Measurements from ENCODE around the gene SFI1. TPM values are rescaled to one million over a fixed set of nuclear protein-coding genes. Genes with fewer than 3 reads are reported as not detected.
A peak's percentile ranks its signal among the peaks of the same experiment; 100 is the strongest.

The SFI1 gene
- total RNA-seq, 2 experiments from 2014 or later: 227 to 240 TPM

DNA sequence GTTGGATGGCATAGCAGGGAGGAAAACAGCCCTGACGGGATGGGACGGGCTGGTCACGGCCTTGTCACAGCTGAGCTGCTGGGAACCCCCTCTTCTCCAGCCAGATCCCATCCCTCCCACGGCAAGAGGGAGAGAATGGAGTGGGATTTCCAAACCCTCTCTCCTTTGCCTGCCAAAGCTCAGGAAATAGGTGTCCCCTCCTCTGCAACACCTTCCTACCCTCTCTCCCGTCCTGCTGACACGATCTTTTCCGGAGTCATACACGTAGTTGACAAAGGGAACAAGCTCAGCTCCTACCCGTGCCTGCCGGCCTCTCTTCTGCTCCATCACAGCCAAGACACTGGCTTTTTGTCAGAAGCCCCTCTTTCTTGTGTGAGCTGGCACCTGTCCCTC, 117.6 kb downstream of the SFI1 start:
- ChIA-PET CTCF (no interaction called here), POLR2A (no interaction called here)
- Mint-ChIP-seq H3K4me3 (no peak overlapping the region), H3K27ac (peak overlapping the region; percentile 43), H3K4me1 (ENCODE audit: low read depth) (peaks cover 25% of the 10 kb centered on the region), H3K36me3 (peaks cover 44% of the 10 kb centered on the region), H3K9me3 (no peaks in the 10 kb centered on the region), H3K27me3 (no peaks in the 10 kb centered on the region)
- intact Hi-C loops (cut with micrococcal nuclease): no loop called here
- DNase-seq: no peak

DNA sequence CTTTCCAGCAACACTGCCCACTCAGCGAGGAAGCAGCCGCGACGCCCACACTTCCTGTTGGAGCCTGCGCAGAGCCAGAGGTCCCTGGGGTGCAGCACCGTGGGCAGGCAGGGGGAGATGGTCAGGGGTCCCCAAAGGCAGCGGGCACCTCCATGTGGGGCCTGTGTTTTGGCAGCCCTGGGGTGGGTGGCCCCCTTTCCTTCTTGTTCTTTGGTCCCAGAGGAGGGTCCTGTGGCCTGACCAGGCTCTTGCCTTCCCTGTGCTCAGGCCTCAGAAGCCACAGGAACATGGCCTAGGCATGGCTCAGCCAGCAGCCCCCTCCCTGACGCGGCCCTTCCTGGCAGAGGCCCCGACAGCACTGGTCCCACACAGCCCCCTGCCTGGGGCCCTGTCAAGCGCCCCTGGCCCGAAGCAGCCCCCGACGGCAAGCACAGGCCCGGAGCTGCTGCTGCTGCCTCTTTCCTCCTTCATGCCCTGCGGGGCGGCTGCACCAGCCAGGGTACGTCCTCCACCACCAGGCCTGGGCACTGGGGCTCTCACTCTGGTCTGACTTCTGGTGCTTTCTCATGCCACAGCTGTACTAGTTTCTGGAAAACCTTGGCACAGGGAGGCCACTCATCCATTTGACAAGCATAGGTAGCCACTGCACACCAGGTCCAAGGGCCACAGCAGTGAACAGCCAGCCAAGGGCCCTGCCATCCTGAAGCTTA, 118.6 kb downstream of the SFI1 start:
- H3K4me3 Mint-ChIP-seq: no peak overlapping the region
- peaks cover 48% of the 10 kb centered on the region for H3K36me3 Mint-ChIP-seq

DNA sequence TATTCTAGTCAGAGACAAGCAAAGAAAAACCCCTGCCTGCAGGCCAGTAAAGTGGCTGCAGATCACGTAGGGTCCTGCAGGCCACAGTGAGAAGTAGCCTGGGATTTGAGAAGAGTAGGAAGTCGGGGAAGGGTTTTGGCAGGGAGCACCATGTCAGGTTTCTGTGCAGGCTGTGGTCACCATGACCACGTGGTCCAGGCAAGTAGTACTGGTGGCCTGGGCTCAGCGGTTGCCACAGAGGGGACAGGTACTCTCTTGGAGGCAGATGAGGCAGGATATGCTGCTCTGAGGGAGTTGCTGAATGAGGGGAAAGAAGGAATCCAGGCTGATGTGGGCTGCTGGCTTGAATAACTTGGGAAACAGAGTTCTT, 119.1 kb downstream of the SFI1 start:
- intact Hi-C loops (cut with micrococcal nuclease): no loop called here
- Mint-ChIP-seq H3K27ac (peak overlapping the region; percentile 69), H3K4me1 (ENCODE audit: low read depth) (peaks cover 25% of the 10 kb centered on the region), H3K36me3 (peaks cover 46% of the 10 kb centered on the region), H3K4me3 (no peak overlapping the region), H3K27me3 (no peaks in the 10 kb centered on the region), H3K9me3 (no peaks in the 10 kb centered on the region)
- ChIA-PET POLR2A (interaction anchor here (0.6 to 1.5 kb wide), 2 partner anchors 15 to 143 kb away, joined by 5 to 11 read pairs; no protein-coding TSS in a partner anchor), CTCF (no interaction called here)
- no peak for DNase-seq

More for the DNA sequence above, 118.6 kb downstream of the SFI1 start:
- intact Hi-C loops (cut with micrococcal nuclease): no loop called here
- ChIA-PET POLR2A (interaction anchor here (0.6 kb wide), 1 partner anchor 142 kb away, joined by 5 read pairs; no protein-coding TSS in a partner anchor), CTCF (no interaction called here)
- H3K27me3 Mint-ChIP-seq: no peaks in the 10 kb centered on the region
- peaks cover 25% of the 10 kb centered on the region for H3K4me1 Mint-ChIP-seq (ENCODE audit: low read depth)
- H3K27ac Mint-ChIP-seq: peak overlapping the region; percentile 69
- DNase-seq: no peak
- no peaks in the 10 kb centered on the region for H3K9me3 Mint-ChIP-seq

DNA sequence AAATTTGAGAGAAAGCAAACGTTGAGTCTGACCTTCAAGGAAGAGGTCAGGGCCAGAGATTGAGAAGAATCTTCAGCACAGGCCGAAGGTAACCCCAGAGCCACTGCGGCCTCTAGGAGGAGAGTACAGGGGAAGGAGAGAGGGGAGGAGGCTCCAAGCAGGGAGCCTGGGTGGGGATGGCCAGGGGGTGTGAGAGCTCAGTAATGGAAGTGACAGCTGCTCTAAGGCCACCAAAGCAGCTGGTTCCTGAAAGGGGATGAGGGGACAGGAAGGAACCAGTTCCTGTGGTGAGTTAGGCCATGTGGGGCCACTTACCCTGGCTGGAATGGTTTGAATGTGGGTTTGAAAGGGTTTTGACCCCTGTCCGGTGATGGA, 119.6 kb downstream of the SFI1 start:
- Mint-ChIP-seq H3K4me3 (no peak overlapping the region), H3K4me1 (ENCODE audit: low read depth) (peaks cover 25% of the 10 kb centered on the region), H3K27ac (peak overlapping the region; percentile 69), H3K36me3 (peaks cover 42% of the 10 kb centered on the region), H3K27me3 (no peaks in the 10 kb centered on the region), H3K9me3 (no peaks in the 10 kb centered on the region)
- POLR2A ChIA-PET: interaction anchor here (0.6 to 1.5 kb wide), 3 partner anchors 15 to 143 kb away, joined by 3 to 11 read pairs (median 5); no protein-coding TSS in a partner anchor
- CTCF ChIA-PET: interaction anchor here (0.8 to 1.1 kb wide), 2 partner anchors 14 to 18 kb away, joined by 4 read pairs; no protein-coding TSS in a partner anchor
- DNase-seq: no peak
- intact Hi-C loops (cut with micrococcal nuclease): no loop called here

DNA sequence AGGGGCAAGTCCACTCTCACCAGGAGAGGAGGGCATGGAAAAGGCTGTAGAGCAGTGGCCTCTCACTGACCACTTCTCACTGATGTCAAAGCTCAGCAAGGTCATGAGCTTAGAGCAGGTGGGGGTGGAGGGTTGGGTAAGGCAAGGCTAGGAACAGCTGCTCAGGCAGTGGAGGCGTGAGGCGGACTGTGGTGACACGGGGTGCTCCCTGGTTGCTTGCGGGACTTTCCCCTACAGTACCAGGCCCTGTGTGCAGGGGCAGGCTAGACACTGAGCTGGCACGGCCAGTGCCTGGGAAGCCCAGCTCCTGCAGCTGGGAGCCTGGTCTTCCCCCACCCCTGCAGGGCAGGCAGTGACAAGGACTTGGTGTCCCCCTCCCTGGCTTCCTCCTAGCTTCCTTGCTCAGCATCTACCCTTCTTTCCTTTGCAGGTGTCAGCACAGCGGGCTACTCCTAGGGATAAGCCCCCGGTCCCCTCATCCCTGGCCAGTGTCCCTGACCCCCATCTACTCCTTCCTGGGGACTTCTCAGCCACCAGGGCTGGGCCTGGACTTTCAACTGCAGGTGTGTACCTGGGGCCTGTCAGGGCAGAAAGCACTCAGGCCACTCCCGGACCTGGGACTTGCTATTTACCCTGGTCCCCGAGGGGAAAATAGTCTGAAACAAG, 120.1 kb downstream of the SFI1 start:
- peak overlapping the region; percentile 69 for H3K27ac Mint-ChIP-seq
- intact Hi-C loops (cut with micrococcal nuclease): no loop called here
- ChIA-PET POLR2A (interaction anchor here (0.6 to 1.5 kb wide), 3 partner anchors 14 to 212 kb away, joined by 3 to 11 read pairs (median 4); no protein-coding TSS in a partner anchor), CTCF (interaction anchor here (0.8 to 1.1 kb wide), 2 partner anchors 14 to 18 kb away, joined by 4 read pairs; no protein-coding TSS in a partner anchor)
- DNase-seq: peak; percentile 77
- no peak overlapping the region for H3K4me3 Mint-ChIP-seq
- H3K27me3 Mint-ChIP-seq: no peaks in the 10 kb centered on the region
- no peaks in the 10 kb centered on the region for H3K9me3 Mint-ChIP-seq
- H3K36me3 Mint-ChIP-seq: peaks cover 40% of the 10 kb centered on the region
- peaks cover 25% of the 10 kb centered on the region for H3K4me1 Mint-ChIP-seq (ENCODE audit: low read depth)

DNA sequence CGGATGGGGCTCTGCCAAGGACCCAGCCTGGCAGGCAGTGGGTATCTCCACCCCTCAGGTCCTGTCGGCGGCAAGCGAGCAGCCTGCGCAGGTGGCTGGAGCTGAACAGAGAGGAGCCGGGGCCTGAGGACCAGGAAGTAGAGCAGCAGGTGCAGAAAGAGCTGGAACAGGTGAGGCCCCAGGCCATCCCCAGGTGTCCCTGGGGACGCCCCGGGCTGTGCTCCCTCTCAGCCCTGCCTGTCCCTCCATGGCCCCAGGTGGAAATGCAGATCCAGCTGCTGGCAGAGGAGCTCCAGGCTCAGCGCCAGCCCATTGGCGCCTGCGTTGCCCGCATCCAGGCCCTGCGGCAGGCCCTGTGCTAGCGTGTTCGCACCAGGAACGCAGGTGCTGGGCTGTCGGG, 121.7 kb downstream of the SFI1 start:
- no peak for DNase-seq
- H3K9me3 Mint-ChIP-seq: no peaks in the 10 kb centered on the region
- ChIA-PET POLR2A (interaction anchor here (1.3 kb wide), 1 partner anchor 12 kb away, joined by 4 read pairs; no protein-coding TSS in a partner anchor), CTCF (interaction anchor here (1.0 kb wide), 1 partner anchor 33 kb away, joined by 3 read pairs; no protein-coding TSS in a partner anchor)
- peak overlapping the region; percentile 51 for H3K27ac Mint-ChIP-seq
- intact Hi-C loops (cut with micrococcal nuclease): no loop called here
- H3K4me3 Mint-ChIP-seq: no peak overlapping the region
- peaks cover 25% of the 10 kb centered on the region for H3K4me1 Mint-ChIP-seq (ENCODE audit: low read depth)
- no peaks in the 10 kb centered on the region for H3K27me3 Mint-ChIP-seq
- H3K36me3 Mint-ChIP-seq: peaks cover 32% of the 10 kb centered on the region

DNA sequence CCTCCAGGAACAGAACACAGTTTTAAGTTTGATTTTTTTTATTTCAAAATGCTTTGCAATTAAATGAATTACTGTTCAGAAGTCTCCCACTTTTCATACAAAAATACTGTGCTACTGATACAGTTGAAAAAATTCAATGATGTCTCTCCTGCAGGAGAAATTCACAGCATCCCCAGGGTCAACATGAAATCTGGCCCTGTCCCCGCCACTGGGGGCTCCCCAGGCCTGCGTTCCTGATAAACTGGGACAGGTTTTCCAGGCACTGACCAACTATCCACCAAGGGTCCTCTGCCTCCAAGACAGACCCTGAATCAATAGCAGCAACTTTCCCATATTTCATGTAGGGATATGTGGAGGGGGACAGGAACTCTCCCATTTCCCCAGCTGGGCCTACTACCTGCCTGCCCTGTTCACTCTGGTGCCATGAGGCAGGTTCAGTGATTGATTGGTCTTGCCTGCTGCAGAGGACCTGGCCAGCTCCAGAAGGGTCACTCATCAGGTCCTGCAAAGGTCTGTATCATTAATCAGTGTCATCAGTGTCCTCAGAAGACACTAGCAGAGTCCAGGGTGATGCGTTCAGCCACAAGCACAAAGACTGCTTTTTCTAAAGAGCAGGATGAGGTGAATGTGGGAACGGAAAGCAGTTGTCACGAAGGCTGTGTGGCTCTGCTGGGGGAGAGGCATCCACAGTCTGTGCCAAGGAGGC, 122.3 kb downstream of the SFI1 start:
- peaks cover 31% of the 10 kb centered on the region for H3K36me3 Mint-ChIP-seq
- intact Hi-C loops (cut with micrococcal nuclease): no loop called here
- peak overlapping the region; percentile 51 for H3K27ac Mint-ChIP-seq
- POLR2A ChIA-PET: interaction anchor here (1.3 to 2.0 kb wide), 2 partner anchors 12 kb away, joined by 4 to 6 read pairs; no protein-coding TSS in a partner anchor
- no peaks in the 10 kb centered on the region for H3K27me3 Mint-ChIP-seq
- no peak overlapping the region for H3K4me3 Mint-ChIP-seq
- CTCF ChIA-PET: interaction anchor here (1.0 kb wide), 1 partner anchor 34 kb away, joined by 3 read pairs; no protein-coding TSS in a partner anchor
- H3K4me1 Mint-ChIP-seq (ENCODE audit: low read depth): peaks cover 25% of the 10 kb centered on the region
- DNase-seq: no peak
- H3K9me3 Mint-ChIP-seq: no peaks in the 10 kb centered on the region

DNA sequence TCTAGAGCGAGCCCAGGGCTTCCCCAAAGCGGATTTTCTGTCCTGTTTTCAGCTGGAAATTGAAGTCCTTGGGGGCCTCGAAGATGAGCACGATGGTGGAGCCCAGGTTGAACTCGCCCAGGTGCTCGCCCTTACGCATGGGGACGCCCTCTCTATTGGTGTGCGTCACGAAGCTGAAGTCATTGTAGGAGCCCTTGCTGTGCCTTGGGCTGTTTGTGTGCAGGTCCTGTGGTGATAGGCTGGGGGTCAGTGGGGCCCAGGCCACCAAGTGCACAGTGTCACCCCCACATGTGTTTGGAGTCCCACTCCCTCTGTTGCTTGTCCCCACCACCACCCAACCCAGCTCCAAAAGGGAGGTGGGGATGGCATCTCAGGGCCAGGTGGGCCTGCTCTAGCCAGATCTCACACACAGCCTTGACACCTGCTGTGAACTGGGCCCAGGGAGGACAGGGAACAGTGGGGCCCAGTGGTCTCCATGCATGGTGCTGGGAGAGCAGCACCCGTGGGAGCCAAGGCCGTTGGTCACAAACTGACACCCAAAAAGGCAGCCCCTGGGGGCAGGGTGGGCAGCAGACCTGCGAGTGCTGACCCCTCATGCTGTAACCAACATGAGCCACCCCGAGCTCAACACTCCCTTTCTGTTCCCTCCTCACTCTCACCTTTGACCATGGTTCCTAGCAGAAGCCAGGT, 123.4 kb downstream of the SFI1 start:
- Mint-ChIP-seq H3K27ac (peak overlapping the region; percentile 60), H3K27me3 (no peaks in the 10 kb centered on the region), H3K36me3 (peaks cover 31% of the 10 kb centered on the region), H3K4me3 (peak overlapping the region; percentile 12), H3K9me3 (no peaks in the 10 kb centered on the region), H3K4me1 (ENCODE audit: low read depth) (peaks cover 17% of the 10 kb centered on the region)
- intact Hi-C loops (cut with micrococcal nuclease): no loop called here
- CTCF ChIA-PET: no interaction called here
- POLR2A ChIA-PET: interaction anchor here (0.6 to 2.0 kb wide), 2 partner anchors 11 to 41 kb away, joined by 3 to 6 read pairs; no protein-coding TSS in a partner anchor
- DNase-seq: no peak

DNA sequence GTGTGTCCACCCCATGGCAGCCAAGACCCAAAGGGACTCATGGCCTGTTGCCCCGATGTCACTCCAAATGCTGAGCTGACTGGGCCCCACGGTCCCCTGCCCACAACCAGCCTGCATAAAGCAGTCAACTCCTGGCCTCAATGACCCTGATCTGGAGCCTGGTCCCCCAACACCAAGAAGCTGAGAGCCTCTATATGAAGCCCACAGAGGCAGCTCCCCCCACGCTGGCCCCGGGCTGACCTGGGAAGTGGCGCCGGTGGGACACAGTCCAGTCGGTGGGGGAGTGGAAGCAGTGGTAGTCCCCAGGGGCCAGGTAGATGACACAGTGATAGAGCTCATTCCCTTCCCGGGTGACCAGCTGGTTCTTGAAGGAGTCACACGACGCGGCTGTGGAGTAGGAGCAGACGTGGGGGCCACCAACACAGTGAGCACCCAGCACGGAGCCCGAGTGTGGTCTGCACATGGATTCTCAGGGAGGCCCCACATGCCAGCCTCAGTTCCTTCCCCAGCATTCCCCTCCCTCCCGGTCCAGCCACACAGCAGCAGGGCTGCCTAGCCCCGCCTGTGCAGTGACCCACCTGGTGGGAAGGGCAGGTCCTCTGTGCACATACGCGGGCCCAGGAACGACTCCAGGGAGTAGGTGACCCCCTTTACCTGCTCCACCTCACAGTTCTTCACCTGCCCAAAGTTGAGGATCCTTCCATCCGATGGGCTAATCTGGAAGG, 124.6 kb downstream of the SFI1 start:
- Mint-ChIP-seq H3K4me1 (ENCODE audit: low read depth) (peaks cover 11% of the 10 kb centered on the region), H3K4me3 (peak overlapping the region; percentile 12), H3K27ac (peak overlapping the region; percentile 62), H3K36me3 (peaks cover 26% of the 10 kb centered on the region), H3K27me3 (no peaks in the 10 kb centered on the region), H3K9me3 (no peaks in the 10 kb centered on the region)
- intact Hi-C loops (cut with micrococcal nuclease): no loop called here
- DNase-seq: no peak
- CTCF ChIA-PET: no interaction called here
- POLR2A ChIA-PET: interaction anchor here (2.0 kb wide), 1 partner anchor 10 kb away, joined by 6 read pairs; no protein-coding TSS in a partner anchor

DNA sequence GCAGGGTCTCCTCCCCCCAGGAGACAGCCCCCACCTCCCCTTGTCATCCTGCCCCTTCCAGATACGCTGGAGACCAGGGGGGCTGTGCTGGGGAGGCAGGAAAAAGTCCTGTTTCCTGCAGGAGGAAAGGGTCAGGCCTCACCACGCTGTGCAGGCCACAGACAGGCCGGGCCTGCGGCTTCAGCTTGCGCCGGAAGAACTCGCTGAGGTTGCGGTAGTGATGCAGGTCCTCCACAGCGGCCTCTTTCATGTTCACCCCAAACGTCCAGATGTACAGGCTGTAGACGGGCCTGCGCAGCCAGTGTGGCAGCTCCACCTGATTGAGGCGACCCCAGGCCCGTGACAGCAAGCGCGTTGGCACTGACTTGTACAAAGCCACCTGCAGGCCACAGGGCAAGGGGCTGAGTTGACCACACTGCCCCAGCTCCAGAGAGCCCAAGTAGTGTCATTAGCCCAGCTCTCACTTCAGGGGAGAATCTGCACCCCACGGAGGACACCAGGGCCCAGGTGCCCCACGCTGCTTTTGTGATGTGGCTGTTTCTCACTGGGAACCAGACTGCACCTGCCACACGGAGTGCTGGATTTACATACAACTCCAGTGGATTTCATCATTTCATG, 125.3 kb downstream of the SFI1 start:
- peaks cover 22% of the 10 kb centered on the region for H3K36me3 Mint-ChIP-seq

DNA sequence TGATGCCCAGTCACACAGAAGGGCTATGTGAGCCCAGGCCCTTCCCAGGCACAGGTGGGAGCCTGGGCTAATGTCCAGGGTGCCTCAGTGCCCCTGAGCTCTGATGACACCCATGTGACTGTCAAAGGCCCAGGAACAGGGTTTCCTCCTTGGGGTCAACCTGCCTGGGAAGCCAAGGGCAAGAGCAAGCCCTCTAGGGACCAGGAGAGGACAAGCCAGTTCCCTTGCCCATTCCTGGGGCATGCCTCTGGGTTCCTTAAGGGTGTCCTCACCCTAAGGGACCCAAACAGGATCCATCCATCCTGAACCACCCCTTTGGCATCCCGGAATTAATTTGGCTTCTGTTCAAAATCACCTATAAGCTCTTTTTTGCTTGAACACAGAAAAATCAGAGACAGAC, 126.6 kb downstream of the SFI1 start:
- Mint-ChIP-seq H3K27me3 (no peaks in the 10 kb centered on the region), H3K27ac (peak overlapping the region; percentile 69), H3K4me3 (no peak overlapping the region), H3K9me3 (no peaks in the 10 kb centered on the region), H3K36me3 (peaks cover 14% of the 10 kb centered on the region), H3K4me1 (ENCODE audit: low read depth) (peaks cover 20% of the 10 kb centered on the region)
- DNase-seq: no peak
- intact Hi-C loops (cut with micrococcal nuclease): no loop called here
- ChIA-PET CTCF (no interaction called here), POLR2A (no interaction called here)

More for the DNA sequence above, 125.3 kb downstream of the SFI1 start:
- Mint-ChIP-seq H3K4me3 (no peak overlapping the region), H3K9me3 (no peaks in the 10 kb centered on the region), H3K4me1 (ENCODE audit: low read depth) (peaks cover 9% of the 10 kb centered on the region), H3K27ac (peak overlapping the region; percentile 69), H3K27me3 (no peaks in the 10 kb centered on the region)
- no peak for DNase-seq
- POLR2A ChIA-PET: no interaction called here
- CTCF ChIA-PET: no interaction called here
- intact Hi-C loops (cut with micrococcal nuclease): no loop called here

Measured in activated CD4-positive, alpha-beta memory T cell treated with anti-CD3 and anti-CD28 coated beads for 36 hours (primary cell).